Activated CD4-positive, alpha-beta T cell treated with anti-CD3 and anti-CD28 coated beads for 36 hours (primary cell): ENCODE data around the gene NIPBL. TPM values are rescaled to one million over a fixed set of nuclear protein-coding genes. Genes with fewer than 3 reads are reported as not detected.
"Not testable (repeated sequence)": the region's sequence is repeated elsewhere in the genome, so short reads cannot be mapped to it uniquely, and the experiment has no call there.

Experiments used
- ATAC-seq: fragments of 200-7000 bp; cut with Tn5 transposase; one replicate; pipeline ENCODE4 v1.10.0; 2021; ENCODE audit warnings: mild to moderate bottlenecking, moderate library complexity
- CTCF ChIA-PET: fragments of 350-600 bp; sonication (Branson Sonifier 250); formaldehyde crosslinking; loops from one replicate; lab custom pipeline; 2021; ENCODE audit warnings: antibody characterized with exemption; lab: Charles Lee
- POLR2A ChIA-PET: fragments of 350-600 bp; sonication (Branson Sonifier 250); formaldehyde crosslinking; loops from one replicate; lab custom pipeline; 2021; ENCODE audit warnings: antibody characterized with exemption, inconsistent platforms; lab: Charles Lee
- DNase-seq: peaks from one replicate; pipeline ENCODE4 v3.0.0-alpha.2; 2020
- H3K27ac Mint-ChIP-seq: one replicate; pipeline ENCODE4 v1.8.0; 2021; ENCODE audit warnings: mixed read lengths
- H3K27me3 Mint-ChIP-seq: one replicate; pipeline ENCODE4 v1.8.0; 2021; ENCODE audit warnings: mixed read lengths
- H3K36me3 Mint-ChIP-seq: one replicate; pipeline ENCODE4 v1.8.0; 2021; ENCODE audit warnings: low read depth, mixed read lengths
- H3K4me1 Mint-ChIP-seq: one replicate; pipeline ENCODE4 v1.8.0; 2021; ENCODE audit warnings: mixed read lengths
- H3K4me3 Mint-ChIP-seq: one replicate; pipeline ENCODE4 v1.8.0; 2021; ENCODE audit warnings: mild to moderate bottlenecking, moderate library complexity, mixed read lengths
- H3K9me3 Mint-ChIP-seq: one replicate; pipeline ENCODE4 v1.8.0; 2021; ENCODE audit warnings: low read depth, mixed read lengths
- intact Hi-C, 2 experiments: fragments of 100-400 bp; cut with DNase I in 1 of 2; cut with micrococcal nuclease in 1 of 2; formaldehyde crosslinking; loops; one replicate each; pipeline versions ENCODE4 v1.14.2 to v1.15.1; 2022 to 2024; cut with DNase I, micrococcal nuclease
- total RNA-seq, 2 experiments: library from RNA; stranded (reverse); gene quantifications; one replicate each; pipeline ENCODE4 v1.2.3, GENCODE V29; 2021

NIPBL gene
- 10 to 100 TPM; 42.7 to 50.9 TPM for total RNA-seq

GRCh38 chr5:36876299-36876964 is at the start of gene NIPBL:
TSS of gene NIPBL (plus strand) at chr5:36876769. CDS start at chr5:36953697, 76,928 bp downstream.
- POLR2A ChIA-PET: interaction anchor here (0.6 kb wide), 1 partner anchor 142 kb away, joined by 3 read pairs; no protein-coding TSS in a partner anchor
- Mint-ChIP-seq H3K27me3 (no peaks in the 10 kb centered on the region), H3K4me3 (peak within 1 kb of the TSS; percentile 89), H3K4me1 (peaks cover 31% of the 10 kb centered on the region), H3K9me3 (no peaks in the 10 kb centered on the region), H3K27ac (peak within 1 kb of the TSS; percentile 100), H3K36me3 (peaks cover 9% of the 10 kb centered on the region)
- CTCF ChIA-PET: interaction anchor here (1.4 to 1.5 kb wide), 3 partner anchors 9 to 132 kb away, joined by 3 to 4 read pairs (median 3); no protein-coding TSS in a partner anchor
- peak; percentile 95 for DNase-seq
- intact Hi-C loops: loop anchor here (1.0 to 5.0 kb wide), 12 partner anchors 13 to 1949 kb away; partner anchors contain the start of genes LMBRD2 (in 2 of the 2), NUP155 (in 2 of the 2), DNAJC21 (in 1 of the 2) and IL7R (in 1 of the 2)
- ATAC-seq: peak; percentile 73

GRCh38 chr5:36832274-36832673 is 44.3 kb upstream of the NIPBL start:
- ChIA-PET POLR2A (no interaction called here), CTCF (no interaction called here)
- Mint-ChIP-seq H3K27ac (no peak overlapping the region), H3K4me3 (no peak overlapping the region), H3K4me1 (no peaks in the 10 kb centered on the region), H3K36me3 (no peaks in the 10 kb centered on the region), H3K9me3 (no peaks in the 10 kb centered on the region), H3K27me3 (peaks cover 4% of the 10 kb centered on the region)
- intact Hi-C loops: no loop called here
- DNase-seq (no peak), ATAC-seq (no peak)

- no peaks in the 10 kb centered on the region for H3K36me3 Mint-ChIP-seq
- ChIA-PET CTCF (interaction anchor here (0.6 kb wide), 1 partner anchor 10 kb away, joined by 3 read pairs; no protein-coding TSS in a partner anchor), POLR2A (no interaction called here)
- ATAC-seq: no peak
- DNase-seq: no peak
- no peak overlapping the region for H3K27ac Mint-ChIP-seq
- H3K27me3 Mint-ChIP-seq: peaks cover 2% of the 10 kb centered on the region
- H3K9me3 Mint-ChIP-seq: no peaks in the 10 kb centered on the region
- H3K4me3 Mint-ChIP-seq: no peak overlapping the region
- intact Hi-C loops: no loop called here
- no peaks in the 10 kb centered on the region for H3K4me1 Mint-ChIP-seq
Measured at GRCh38 chr5:36836831-36837230, 39.7 kb upstream of the NIPBL start.

GRCh38 chr5:36839489-36840476 is 36.8 kb upstream of the NIPBL start:
- Mint-ChIP-seq H3K36me3 (no peaks in the 10 kb centered on the region), H3K4me1 (peaks cover 8% of the 10 kb centered on the region), H3K27me3 (peaks cover 2% of the 10 kb centered on the region), H3K27ac (no peak overlapping the region), H3K4me3 (no peak overlapping the region), H3K9me3 (no peaks in the 10 kb centered on the region)
- POLR2A ChIA-PET: no interaction called here
- ATAC-seq (no peak), DNase-seq (no peak)
- intact Hi-C loops: no loop called here
- CTCF ChIA-PET: interaction anchor here (1.2 kb wide), 1 partner anchor 32 kb away, joined by 3 read pairs; no protein-coding TSS in a partner anchor

GRCh38 chr5:36841677-36842076 is 34.9 kb upstream of the NIPBL start:
- ATAC-seq: no peak
- DNase-seq: no peak
- no peak overlapping the region for H3K4me3 Mint-ChIP-seq
- no peak overlapping the region for H3K27ac Mint-ChIP-seq
- intact Hi-C loops: no loop called here
- H3K36me3 Mint-ChIP-seq: no peaks in the 10 kb centered on the region
- peaks cover 2% of the 10 kb centered on the region for H3K27me3 Mint-ChIP-seq
- CTCF ChIA-PET: no interaction called here
- peaks cover 8% of the 10 kb centered on the region for H3K4me1 Mint-ChIP-seq
- no peaks in the 10 kb centered on the region for H3K9me3 Mint-ChIP-seq
- POLR2A ChIA-PET: no interaction called here

- H3K9me3 Mint-ChIP-seq: no peaks in the 10 kb centered on the region
- ChIA-PET POLR2A (no interaction called here), CTCF (no interaction called here)
- peaks cover 2% of the 10 kb centered on the region for H3K27me3 Mint-ChIP-seq
- ATAC-seq: no peak
- intact Hi-C loops: no loop called here
- H3K27ac Mint-ChIP-seq: no peak overlapping the region
- H3K36me3 Mint-ChIP-seq: no peaks in the 10 kb centered on the region
- DNase-seq: no peak
- peaks cover 8% of the 10 kb centered on the region for H3K4me1 Mint-ChIP-seq
- H3K4me3 Mint-ChIP-seq: no peak overlapping the region
Measured at GRCh38 chr5:36842087-36842486, 34.5 kb upstream of the NIPBL start.

- intact Hi-C loops: no loop called here
- H3K9me3 Mint-ChIP-seq: no peaks in the 10 kb centered on the region
- H3K27me3 Mint-ChIP-seq: peaks cover 4% of the 10 kb centered on the region
- ChIA-PET POLR2A (no interaction called here), CTCF (interaction anchor here (0.5 to 1.3 kb wide), 4 partner anchors 19 to 406 kb away, joined by 3 read pairs; no protein-coding TSS in a partner anchor)
- no peaks in the 10 kb centered on the region for H3K36me3 Mint-ChIP-seq
- ATAC-seq: no peak
- DNase-seq: peak; percentile 5
- no peak overlapping the region for H3K27ac Mint-ChIP-seq
- H3K4me3 Mint-ChIP-seq: no peak overlapping the region
- peaks cover 8% of the 10 kb centered on the region for H3K4me1 Mint-ChIP-seq
Measured at GRCh38 chr5:36844305-36844704, 32.3 kb upstream of the NIPBL start.

GRCh38 chr5:36848545-36848944 is 28.0 kb upstream of the NIPBL start:
- intact Hi-C loops, DNase-seq, POLR2A ChIA-PET, H3K36me3 Mint-ChIP-seq, H3K27me3 Mint-ChIP-seq, H3K4me3 Mint-ChIP-seq, ATAC-seq, H3K9me3 Mint-ChIP-seq, CTCF ChIA-PET, H3K27ac Mint-ChIP-seq, H3K4me1 Mint-ChIP-seq: not testable (repeated sequence)

- CTCF ChIA-PET, H3K27ac Mint-ChIP-seq, H3K4me1 Mint-ChIP-seq, intact Hi-C loops, DNase-seq, H3K9me3 Mint-ChIP-seq, H3K36me3 Mint-ChIP-seq, ATAC-seq, H3K4me3 Mint-ChIP-seq, H3K27me3 Mint-ChIP-seq, POLR2A ChIA-PET: not testable (repeated sequence)
Measured at GRCh38 chr5:36852903-36853302, 23.7 kb upstream of the NIPBL start.

- H3K9me3 Mint-ChIP-seq: no peaks in the 10 kb centered on the region
- ChIA-PET CTCF (interaction anchor here (1.2 to 1.4 kb wide), 2 partner anchors 13 to 15 kb away, joined by 3 read pairs; no protein-coding TSS in a partner anchor), POLR2A (no interaction called here)
- H3K27me3 Mint-ChIP-seq: peaks cover 5% of the 10 kb centered on the region
- intact Hi-C loops: no loop called here
- ATAC-seq (no peak), DNase-seq (no peak)
- H3K4me1 Mint-ChIP-seq: peaks cover 3% of the 10 kb centered on the region
- no peak overlapping the region for H3K4me3 Mint-ChIP-seq
- H3K27ac Mint-ChIP-seq: no peak overlapping the region
- no peaks in the 10 kb centered on the region for H3K36me3 Mint-ChIP-seq
Measured at GRCh38 chr5:36854402-36855140, 22.0 kb upstream of the NIPBL start.

- intact Hi-C loops: no loop called here
- Mint-ChIP-seq H3K4me1 (peaks cover 3% of the 10 kb centered on the region), H3K27ac (no peak overlapping the region), H3K36me3 (no peaks in the 10 kb centered on the region), H3K27me3 (peaks cover 6% of the 10 kb centered on the region), H3K4me3 (no peak overlapping the region), H3K9me3 (no peaks in the 10 kb centered on the region)
- DNase-seq: no peak
- ATAC-seq: no peak
- ChIA-PET CTCF (interaction anchor here (1.0 to 1.4 kb wide), 2 partner anchors 12 to 116 kb away, joined by 3 read pairs; no protein-coding TSS in a partner anchor), POLR2A (no interaction called here)
Measured at GRCh38 chr5:36855141-36855495, 21.5 kb upstream of the NIPBL start.
